GM12892 (cell line): ENCODE measurements around the gene ADAMTSL1.

ENCODE experiments used
- POLR2A ChIP-seq: IDR thresholded peaks from 2 replicates; pipeline ENCODE4 v1.6.1; 2011; ENCODE audit warnings: low read depth, low read length, control low read depth
- TAF1 ChIP-seq: IDR thresholded peaks from 2 replicates; pipeline ENCODE4 v1.6.1; 2011; ENCODE audit warnings: low read depth, mild to moderate bottlenecking, control low read depth, low read length, borderline replicate concordance

- TF ChIP-seq POLR2A: no peak
- TF ChIP-seq TAF1: no peak
Observed at GRCh38 chr9:18564018-18564880, 90.3 kb downstream of the ADAMTSL1 start.
